Ascending aorta (tissue), 2 donors: ENCODE measurements around the gene BOLA3. TPM values are rescaled to one million over a fixed set of nuclear protein-coding genes. Genes with fewer than 3 reads are reported as not detected.

Source experiments
- DNase-seq, 2 donors: peaks; one replicate each; pipeline ENCODE4 v3.0.0-alpha.2; 2019; ENCODE audit warnings: low spot score in 2 of 2
- H3K27ac ChIP-seq, 2 donors: fragments of 200-600 bp; sonication (generic); one replicate each; pipeline ENCODE4 v1.5.1; 2016 to 2017; ENCODE audit warnings: mild to moderate bottlenecking in 1 of 2
- H3K27me3 ChIP-seq: fragments of 200-600 bp; sonication (generic); one replicate; pipeline ENCODE4 v1.5.1; 2017
- H3K36me3 ChIP-seq, 2 donors: fragments of 200-600 bp; sonication (generic); one replicate each; pipeline ENCODE4 v1.5.1; 2016
- H3K4me1 ChIP-seq, 2 donors: fragments of 200-600 bp; sonication (generic); one replicate each; pipeline ENCODE4 v1.5.1; 2016 to 2017; ENCODE audit warnings: mild to moderate bottlenecking in 1 of 2
- H3K4me3 ChIP-seq, 2 donors: fragments of 200-600 bp; sonication (generic); one replicate each; pipeline ENCODE4 v1.5.1; 2016 to 2017; ENCODE audit warnings: mild to moderate bottlenecking in 1 of 2
- H3K9me3 ChIP-seq, 2 donors: fragments of 200-600 bp; sonication (generic); one replicate each; pipeline ENCODE4 v1.5.1; 2016
- intact Hi-C: fragments of 100-400 bp; cut with DNase I; formaldehyde crosslinking; loops from one replicate; pipeline ENCODE4 v1.15.1; 2023
- total RNA-seq: library from RNA; depleted of rRNA; stranded (reverse); fragments of >200 nt; gene quantifications from one replicate; pipeline ENCODE4 v1.1.0, GENCODE V29; 2016
- TF ChIP-seq, protein P1 (sequence below), 3 experiments: fragments of 200-600 bp in 2 of 3; fragments of 450-650 bp in 1 of 3; sonication (generic) in 2 of 3; IDR thresholded peaks; one replicate each; pipeline ENCODE4 v1.5.1; 2016 to 2019; ENCODE audit warnings: antibody characterized with exemption in 3 of 3, mild to moderate bottlenecking in 1 of 3, moderate library complexity in 1 of 3

BOLA3 gene, protein sequence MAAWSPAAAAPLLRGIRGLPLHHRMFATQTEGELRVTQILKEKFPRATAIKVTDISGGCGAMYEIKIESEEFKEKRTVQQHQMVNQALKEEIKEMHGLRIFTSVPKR
- total RNA-seq, result 47.3 TPM

DNA sequence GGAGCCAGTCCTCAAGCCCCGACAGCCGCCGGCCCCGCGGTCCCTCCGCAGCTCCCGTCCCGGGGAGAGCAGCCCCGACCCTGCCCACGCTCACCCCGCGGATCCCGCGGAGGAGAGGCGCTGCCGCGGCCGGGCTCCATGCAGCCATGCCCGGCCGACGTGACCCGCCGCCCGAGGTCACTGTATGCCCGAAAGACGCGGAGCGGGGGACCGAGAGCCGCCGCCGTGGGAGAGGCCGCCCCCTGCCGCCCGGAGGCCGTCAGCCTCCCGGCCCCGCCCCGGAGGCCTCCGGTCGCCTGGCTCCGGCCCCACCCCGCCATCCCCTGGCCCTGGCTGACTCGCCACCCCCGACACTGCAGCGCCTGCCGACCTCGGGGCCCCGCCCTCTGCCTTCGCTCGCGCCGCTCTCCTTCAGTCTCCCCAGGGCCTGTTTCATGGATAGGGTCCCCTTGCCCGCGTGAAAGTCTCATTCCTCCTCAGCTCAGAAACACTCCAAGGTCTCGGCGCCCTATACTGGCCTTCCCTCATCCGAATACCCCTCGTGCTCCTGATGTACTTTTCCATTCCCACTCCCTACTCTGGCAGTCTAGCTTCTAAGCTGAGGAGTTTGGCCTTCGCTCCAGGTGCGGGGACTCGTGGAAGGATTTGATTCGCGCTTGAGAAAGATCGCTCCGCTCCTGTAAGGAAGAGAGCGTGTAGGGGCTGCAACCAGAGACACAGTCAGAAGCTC lies at the start of gene BOLA3:
Gene BOLA3 (minus strand): TSS at position 186 of the 730 bp plus-strand sequence. CDS start 38 bp downstream, at position 148.
- peaks cover 5 to 19% of the 10 kb centered on the region in 2 donors for H3K4me1 ChIP-seq
- H3K9me3 ChIP-seq, result no peaks in the 10 kb centered on the region
- TF ChIP-seq, protein P1, sequence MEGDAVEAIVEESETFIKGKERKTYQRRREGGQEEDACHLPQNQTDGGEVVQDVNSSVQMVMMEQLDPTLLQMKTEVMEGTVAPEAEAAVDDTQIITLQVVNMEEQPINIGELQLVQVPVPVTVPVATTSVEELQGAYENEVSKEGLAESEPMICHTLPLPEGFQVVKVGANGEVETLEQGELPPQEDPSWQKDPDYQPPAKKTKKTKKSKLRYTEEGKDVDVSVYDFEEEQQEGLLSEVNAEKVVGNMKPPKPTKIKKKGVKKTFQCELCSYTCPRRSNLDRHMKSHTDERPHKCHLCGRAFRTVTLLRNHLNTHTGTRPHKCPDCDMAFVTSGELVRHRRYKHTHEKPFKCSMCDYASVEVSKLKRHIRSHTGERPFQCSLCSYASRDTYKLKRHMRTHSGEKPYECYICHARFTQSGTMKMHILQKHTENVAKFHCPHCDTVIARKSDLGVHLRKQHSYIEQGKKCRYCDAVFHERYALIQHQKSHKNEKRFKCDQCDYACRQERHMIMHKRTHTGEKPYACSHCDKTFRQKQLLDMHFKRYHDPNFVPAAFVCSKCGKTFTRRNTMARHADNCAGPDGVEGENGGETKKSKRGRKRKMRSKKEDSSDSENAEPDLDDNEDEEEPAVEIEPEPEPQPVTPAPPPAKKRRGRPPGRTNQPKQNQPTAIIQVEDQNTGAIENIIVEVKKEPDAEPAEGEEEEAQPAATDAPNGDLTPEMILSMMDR (IDR thresholded peaks at IDR 0.05), result peak; percentile 50 to 68 (median 61)
- peaks cover 3 to 8% of the 10 kb centered on the region in 2 donors for H3K36me3 ChIP-seq
- intact Hi-C loops, result loop anchor here (1.0 to 10.0 kb wide), 6 partner anchors 28 to 319 kb away; partner anchors contain the start of genes DGUOK, MOB1A and STAMBP
- no peaks in the 10 kb centered on the region for H3K27me3 ChIP-seq
- H3K27ac ChIP-seq, result peak within 1 kb of the TSS; percentile 54 to 74
- DNase-seq, result peak; percentile 33 to 89
- H3K4me3 ChIP-seq, result peak within 1 kb of the TSS; percentile 67 to 80

DNA sequence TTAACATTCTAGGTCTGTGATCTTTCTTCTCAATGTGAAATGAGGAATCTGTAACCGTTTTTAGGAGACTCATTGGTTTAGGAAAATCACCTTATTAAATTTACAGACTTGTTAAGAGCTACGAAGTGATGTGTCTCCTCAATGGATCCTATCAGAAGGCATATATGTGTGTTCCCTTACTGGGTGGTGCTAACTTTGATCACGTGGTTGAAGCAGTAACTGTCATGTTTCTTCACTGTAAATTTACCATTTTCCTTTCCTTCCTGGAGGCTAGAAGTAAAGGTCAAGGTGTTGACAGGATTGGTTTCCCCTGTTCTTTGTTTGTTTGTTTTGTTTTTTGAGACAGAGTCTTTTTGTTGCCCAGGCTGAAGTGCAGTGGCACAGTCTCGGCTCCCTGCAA lies 49.3 kb upstream of the BOLA3 start:
- Histone ChIP-seq H3K27me3 (no peaks in the 10 kb centered on the region), H3K4me3 (no peak overlapping the region), H3K36me3 (no peaks in the 10 kb centered on the region), H3K4me1 (peaks cover 0 to 8% of the 10 kb centered on the region in 2 donors), H3K9me3 (no peaks in the 10 kb centered on the region), H3K27ac (no peak overlapping the region)
- DNase-seq, result no peak
- intact Hi-C loops, result loop anchor here (5.0 kb wide), 2 partner anchors 65 to 265 kb away; no protein-coding TSS in a partner anchor
- TF ChIP-seq, protein P1 (IDR thresholded peaks at IDR 0.05), result no peak

DNA sequence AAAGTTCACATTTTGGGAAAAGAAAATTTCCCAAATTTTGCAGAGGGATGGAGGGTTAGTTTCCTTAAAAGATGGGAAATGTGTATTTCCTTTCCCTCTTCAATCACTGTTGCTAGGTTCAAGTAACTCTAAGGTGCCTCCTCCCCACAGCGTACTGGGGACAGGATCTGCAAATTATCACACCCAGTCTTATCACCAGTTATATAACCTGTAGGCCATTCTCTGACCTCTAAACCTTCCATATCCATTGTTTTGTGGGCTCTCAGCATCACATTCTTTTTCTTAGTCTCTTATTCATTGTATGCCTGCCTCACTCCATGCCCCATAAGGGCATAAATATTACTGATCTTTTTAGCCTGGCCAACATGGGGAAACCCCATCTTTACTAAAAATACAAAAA lies 47.1 kb upstream of the BOLA3 start:
- no peak for DNase-seq
- no peak overlapping the region for H3K27ac ChIP-seq
- H3K4me3 ChIP-seq, result no peak overlapping the region
- intact Hi-C loops, result loop anchor here (5.0 kb wide), 2 partner anchors 68 to 262 kb away; no protein-coding TSS in a partner anchor
- TF ChIP-seq, protein P1 (IDR thresholded peaks at IDR 0.05), result no peak
- no peaks in the 10 kb centered on the region for H3K27me3 ChIP-seq
- H3K4me1 ChIP-seq, result no peaks in the 10 kb centered on the region
- H3K9me3 ChIP-seq, result no peaks in the 10 kb centered on the region
- H3K36me3 ChIP-seq, result no peaks in the 10 kb centered on the region

DNA sequence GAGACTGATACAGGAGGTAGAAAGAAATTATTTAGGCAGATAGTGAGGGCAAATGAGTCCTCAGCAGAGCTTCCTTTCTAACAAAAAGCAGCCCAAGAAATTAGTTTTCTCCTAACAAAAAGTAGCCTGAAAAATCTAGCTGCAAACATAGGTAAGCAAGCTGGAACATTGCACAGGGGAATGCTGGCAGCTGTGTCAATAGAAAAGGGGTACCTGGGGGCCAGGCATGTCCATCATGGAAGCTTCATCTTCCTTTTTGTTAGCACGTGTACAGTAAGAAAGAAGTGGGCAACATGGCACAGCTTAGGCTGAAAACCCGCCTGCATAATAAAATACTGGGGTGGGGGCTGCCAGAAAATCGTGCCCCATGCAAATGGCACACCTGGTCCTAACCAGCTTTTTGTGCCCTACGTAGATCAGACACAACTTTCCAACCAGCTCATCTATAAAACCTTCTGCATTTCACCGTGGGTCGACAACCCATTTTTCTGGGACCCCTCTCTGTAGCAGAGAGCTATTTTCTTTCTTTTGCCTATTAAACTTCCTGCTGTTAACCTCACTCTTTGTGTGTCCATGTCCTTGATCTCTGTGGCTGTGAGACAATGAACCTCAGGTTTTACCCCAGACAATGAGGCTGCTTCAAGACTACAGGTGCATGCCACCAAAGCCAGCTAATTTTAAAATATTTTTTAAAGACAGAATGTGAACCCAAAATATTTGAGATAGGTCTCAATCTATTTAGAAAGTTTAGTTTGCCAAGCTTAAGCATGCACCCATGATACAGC lies 44.1 kb upstream of the BOLA3 start:
- intact Hi-C loops, result no loop called here
- no peaks in the 10 kb centered on the region for H3K36me3 ChIP-seq
- H3K27ac ChIP-seq, result no peak overlapping the region
- H3K4me3 ChIP-seq, result no peak overlapping the region
- no peak for DNase-seq
- TF ChIP-seq, protein P1 (IDR thresholded peaks at IDR 0.05), result no peak
- no peaks in the 10 kb centered on the region for H3K27me3 ChIP-seq
- H3K9me3 ChIP-seq, result no peaks in the 10 kb centered on the region
- H3K4me1 ChIP-seq, result no peaks in the 10 kb centered on the region

DNA sequence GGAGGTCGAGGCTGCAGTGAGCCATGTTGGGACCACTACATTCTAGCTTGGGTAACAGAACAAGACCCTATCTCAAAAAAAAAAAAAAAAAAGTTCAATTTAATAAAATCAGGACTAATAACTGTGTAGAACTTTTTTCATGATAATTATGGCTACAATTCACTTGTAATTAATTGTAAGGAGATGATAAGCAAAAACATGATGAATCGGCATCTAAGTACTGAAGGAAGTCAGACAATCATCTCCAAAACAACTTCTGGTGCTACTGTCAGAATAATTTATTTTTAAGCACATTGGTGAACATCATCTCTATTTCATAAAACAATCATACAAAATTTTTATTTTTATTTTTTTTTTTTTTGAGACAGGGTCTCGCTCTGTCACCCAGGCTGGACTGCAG lies 41.0 kb upstream of the BOLA3 start:
- Histone ChIP-seq H3K9me3 (no peaks in the 10 kb centered on the region), H3K4me3 (no peak overlapping the region), H3K36me3 (no peaks in the 10 kb centered on the region), H3K4me1 (no peaks in the 10 kb centered on the region), H3K27me3 (no peaks in the 10 kb centered on the region), H3K27ac (no peak overlapping the region)
- TF ChIP-seq, protein P1 (IDR thresholded peaks at IDR 0.05), result no peak
- intact Hi-C loops, result no loop called here
- DNase-seq, result no peak
